HG02938 (cell line): ENCODE data around the gene PPP1R13B.

ENCODE experiments used
- ATAC-seq: cut with Tn5 transposase; IDR thresholded peaks from one replicate; pipeline ENCODE4 v1.9.1; 2021; ENCODE audit warnings: mild to moderate bottlenecking, moderate library complexity; ENCODE audit not compliant: unreplicated experiment

PPP1R13B gene

DNA sequence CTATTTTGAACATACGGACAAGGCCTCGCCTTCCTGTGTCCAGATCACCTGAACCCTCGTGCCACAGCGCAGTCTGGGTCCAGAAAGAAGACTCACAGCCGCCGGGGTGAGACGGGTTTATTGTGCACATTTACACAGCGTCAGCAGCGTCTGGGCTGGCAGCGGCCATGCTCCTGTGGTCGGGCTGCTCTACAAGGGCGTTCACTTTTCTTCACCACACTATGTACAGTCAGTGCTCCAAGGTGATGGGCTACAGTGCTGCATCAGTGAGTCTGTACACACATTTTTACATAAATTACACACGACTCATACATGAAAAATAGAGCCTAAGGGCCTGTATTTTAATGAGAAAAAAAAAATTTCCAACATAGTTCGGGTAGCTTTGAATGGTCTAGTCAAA is 113.7 kb downstream of the PPP1R13B start:
- ATAC-seq = no peak

DNA sequence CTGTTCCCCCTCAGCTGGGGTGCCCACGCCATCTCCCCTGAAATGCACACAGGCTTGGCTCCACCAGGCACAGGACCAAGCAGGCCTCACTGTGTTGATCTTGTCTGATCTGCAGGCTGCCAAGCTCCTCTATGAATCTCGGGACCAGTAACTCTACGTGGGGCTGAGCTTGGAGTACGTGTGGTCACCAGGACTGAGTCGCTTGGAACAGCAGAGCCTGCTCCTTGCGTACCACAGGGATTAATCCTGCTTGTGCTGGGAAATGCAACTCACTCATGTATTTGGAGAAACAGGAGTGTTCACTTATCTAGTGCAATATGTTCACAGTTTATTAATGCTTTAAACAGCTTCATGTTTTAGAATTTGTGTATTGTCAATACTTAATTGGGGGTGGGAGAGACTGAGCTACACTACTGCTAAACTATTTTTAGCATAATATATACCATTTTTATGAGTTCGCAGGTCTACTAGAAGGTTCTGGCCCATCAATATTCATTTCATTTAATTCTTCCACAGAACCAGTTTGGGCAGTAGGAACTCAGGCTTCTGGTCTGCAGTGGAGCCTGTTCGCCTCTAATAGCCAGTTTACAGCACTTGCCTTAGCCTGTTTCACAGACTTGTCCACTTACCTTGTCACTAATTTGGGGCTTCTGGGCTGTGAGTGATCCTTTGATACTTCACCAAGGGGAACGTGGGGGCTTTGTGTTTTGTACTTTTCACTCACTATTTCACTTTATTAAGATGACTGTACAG is 114.3 kb downstream of the PPP1R13B start:
- ATAC-seq = no peak

DNA sequence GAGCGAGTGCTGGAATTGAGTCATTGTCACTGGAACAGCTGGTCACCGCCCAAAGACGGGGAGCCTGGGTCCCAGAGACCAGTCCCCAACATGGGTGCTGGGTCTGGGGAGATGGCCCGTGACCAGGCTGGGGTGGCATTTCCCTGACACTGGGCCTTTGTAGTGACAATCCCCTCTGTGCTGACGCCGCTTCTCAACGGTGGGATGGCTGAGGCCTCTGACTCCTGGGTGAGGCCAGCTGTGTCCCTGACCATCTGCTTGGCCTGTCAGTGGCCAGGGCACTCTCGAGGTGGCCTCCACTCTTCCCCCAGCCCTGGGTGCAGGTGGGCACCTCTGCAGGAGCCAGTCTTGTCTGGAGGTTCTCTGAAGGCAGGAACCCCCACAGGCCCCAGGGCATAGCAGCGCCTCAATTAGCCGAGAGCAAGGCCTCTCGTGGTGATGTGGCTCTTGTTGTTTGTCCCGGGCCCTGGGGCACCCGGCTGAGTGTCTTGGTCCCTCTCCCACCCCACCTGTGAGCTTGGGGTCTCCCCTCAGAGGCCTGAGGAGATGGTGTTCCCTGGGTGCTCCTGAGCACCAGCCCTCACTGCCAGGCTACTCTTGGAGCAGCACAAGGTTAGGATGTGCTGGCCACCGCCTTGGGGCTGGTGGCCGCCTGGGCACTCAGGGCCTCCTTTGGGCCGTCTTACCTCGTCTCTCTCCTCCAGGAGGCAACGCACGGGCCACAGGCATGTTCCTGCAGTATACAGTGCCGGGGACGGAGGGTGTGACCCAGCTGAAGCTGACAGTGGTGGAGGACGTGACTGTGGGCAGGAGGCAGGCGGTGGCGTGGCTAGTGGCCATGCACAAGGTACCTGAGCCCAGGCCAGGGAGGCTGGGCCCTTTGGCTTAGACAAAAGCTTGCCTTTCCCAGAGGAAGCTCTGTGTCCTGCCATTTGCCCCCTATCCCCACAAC is 115.2 kb downstream of the PPP1R13B start:
- ATAC-seq = no peak

DNA sequence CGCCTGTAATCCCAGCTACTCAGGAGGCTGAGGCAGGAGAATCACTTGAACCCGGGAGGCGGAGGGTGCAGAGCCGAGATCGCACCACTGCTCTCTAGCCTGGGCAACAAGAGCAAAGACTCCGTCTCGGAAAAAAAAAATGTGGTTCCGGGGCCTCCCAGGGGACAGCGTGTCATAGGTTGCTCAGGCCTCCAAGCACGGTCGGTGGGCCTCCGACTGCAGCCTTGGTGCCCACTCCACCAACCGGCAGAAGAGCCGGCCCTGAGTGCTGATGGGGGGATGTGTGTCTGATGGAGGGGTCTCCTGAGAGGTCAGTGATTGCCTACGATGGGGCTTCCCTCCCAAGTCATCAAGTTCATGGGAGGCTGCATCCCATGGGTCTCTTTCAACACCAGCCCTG is 115.9 kb downstream of the PPP1R13B start:
- ATAC-seq = no peak

DNA sequence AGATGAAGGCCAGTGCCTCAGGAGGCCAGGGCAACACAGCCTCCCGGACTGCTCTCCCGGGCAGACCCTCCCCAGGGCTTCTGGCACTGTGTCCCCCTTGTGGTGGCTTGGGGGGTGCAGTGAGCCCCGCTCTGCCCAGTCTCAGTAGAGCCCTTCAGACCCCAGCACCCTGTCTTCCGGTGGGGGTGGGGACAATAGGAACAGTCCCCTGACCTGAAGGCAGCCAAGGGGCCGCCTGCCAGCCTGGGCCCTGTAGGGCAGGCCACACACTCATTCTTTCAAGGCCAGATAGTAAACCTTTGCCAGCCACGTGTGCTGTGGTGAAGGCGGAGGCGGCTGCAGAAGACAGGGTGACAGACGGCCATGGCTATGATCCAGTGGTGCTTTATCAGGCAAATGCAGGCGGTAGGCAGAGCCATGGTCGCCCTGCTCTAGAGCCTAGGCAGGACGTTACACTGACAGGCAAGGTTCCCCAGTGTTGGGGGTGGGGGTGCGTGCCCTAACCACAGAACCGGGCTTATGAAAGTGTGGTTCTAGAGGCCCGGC is 116.8 kb downstream of the PPP1R13B start:
- ATAC-seq = no peak

DNA sequence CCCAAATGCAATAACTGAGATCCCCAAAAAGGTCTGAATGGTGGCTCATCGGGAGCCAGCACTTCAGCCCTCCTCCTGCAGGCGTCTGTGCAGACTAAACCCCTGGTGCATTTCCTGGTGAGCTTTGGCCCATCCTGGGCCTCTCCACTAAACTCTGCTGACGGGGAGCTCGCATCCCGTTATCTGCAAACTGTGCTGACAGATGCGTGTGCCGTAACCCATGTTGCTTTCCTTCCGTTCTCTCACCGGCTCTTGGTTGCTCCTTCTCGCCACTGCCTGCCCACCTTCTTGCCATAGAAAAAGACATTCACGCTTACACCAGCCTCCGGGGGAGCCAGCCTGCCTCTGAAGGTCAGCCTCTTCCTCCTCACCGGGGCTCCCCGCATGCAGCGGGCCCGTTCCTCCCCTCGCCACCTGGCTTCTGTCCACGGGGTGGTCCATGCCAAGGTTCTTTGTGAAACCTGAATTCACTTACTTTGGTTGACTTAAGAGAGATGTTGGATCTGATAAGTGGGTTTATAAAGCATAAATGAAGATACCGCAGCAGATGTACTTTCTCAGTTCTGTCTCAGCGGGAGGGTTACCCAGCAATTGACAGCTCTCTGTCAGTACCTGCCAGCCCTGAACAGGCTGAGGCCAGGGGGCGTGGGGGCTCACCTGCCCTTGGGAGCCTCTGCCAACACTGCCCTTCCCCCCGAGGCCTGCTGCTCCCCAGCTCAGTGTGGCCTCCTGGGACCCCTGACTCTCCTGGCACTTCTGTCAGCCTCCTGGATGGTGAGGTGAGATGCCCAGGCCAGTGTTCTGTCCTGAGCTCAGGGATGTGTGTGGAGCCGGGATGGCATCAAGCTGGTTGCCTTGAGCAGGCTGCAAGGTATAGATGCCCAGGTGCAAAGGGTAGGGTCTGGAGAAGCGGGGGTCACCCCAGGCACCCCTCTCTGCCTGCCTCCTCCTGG is 117.6 kb downstream of the PPP1R13B start:
- ATAC-seq = no peak

DNA sequence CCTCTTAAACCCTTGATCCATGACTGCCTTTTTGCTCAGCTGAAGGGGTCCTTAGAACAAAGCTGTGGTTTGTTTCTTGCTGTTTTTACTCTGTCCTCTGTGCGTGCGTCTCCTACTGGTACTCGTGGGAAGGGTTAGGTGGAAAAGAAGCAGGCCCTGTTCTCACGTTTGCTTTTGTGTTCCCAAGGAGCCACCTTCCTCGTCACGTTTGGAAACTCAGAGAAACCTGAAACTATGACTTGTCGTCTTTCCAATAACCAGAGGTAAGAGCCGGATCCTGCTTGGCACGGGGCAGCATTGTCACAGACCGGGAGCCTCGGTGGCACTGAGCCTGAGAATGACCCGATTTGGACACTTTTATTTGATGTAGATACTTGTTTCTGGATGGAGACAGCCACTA is 118.7 kb downstream of the PPP1R13B start:
- no peak for ATAC-seq

DNA sequence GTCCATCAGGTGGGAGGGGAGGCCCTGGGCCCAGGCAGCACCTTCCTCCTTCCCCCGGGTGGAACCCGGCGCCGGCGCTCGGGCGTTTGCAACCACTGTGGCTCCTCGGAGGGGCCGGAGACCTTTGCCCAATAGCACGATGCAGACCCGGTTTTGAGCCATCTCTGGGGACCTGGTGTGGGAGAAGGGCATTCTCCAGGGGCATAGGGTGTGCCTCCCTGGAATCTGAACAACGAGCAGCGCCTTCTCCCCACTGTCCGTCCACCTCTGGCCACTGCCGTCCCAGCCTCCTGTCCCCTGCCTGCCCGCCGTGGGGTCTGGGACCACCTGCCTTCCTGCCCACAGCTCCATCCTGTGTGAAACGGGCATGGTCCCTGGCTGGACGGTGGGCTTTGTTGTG is 119.2 kb downstream of the PPP1R13B start:
- no peak for ATAC-seq

DNA sequence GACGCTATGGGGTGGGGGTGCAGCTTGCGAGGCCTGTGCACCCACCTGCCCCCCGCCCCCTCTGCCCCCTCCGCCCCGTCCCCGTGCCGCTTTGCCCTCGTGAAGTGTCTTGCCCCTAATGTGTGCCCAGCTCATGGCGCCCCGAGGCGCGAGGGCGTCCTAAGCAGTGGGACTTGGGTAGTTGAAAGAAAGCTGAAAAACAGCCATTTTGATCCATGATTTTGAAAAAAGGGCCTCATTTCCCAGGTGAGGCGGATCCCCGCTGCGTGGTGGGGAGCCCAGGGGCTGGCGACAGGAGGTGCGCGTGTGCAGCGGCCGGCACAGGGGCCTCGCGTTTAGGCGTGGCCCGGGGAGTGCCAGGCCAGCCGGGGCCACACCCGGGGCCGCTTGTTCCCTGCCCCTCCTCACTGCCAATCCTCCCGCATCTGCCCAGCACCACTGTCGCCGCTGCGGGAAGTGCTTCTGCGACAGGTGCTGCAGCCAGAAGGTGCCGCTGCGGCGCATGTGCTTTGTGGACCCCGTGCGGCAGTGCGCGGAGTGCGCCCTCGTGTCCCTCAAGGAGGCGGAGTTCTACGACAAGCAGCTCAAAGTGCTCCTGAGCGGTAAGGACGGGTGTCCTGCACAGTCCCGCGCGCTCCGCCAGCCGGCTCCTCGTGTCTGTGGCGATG is 119.9 kb downstream of the PPP1R13B start:
- ATAC-seq = no peak

DNA sequence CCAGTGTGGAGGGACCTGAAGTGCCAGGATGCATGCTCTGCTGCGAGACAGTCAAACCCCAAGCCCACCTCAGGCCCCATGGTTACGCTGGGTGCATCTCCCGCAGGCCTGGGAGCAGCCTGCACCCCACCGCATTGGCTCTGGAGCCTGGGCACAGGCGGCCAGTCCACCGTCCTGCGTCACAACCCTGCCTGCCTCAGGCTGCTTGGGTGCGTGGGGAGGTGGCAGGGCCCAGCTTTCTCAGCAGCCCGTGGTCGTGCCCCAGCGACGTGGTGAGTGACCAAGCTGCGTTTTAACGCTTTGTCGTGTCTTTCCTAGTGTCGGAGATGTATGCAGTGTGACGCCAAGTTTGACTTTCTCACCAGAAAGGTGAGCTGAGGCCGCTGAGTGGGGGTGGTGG is 120.9 kb downstream of the PPP1R13B start:
- ATAC-seq = no peak

DNA sequence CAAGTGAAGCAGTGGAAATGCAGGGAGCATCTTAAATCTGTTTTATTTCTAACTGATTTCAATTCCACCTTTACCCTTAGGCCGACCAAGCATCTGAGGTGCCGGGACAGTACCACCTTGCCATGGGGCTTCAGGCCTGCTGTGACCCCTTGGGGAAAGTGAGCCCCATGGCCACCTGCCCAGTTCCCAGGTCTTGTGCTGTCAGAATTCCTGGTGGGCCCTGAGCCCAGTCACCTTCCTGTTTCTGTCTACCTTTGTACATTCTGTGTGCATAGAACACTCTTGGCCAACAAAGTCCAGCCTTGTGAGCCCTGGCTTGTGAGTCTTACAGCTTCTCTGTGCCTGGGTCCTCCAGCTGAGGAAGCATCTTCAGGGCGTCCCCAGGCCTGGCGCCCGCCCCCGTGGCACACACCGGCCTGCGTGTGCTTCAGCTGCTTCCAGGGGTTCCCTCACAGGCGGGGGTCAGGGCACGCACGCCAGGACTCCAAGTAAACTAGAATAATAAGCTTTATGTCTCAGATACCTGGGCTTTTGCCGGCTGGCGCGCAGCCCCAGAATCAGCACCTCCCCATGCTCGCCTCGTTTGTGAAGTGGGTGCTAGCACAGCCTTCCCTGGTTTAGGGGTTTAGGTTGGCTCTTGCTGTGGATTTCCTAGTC is 121.5 kb downstream of the PPP1R13B start:
- ATAC-seq = no peak

DNA sequence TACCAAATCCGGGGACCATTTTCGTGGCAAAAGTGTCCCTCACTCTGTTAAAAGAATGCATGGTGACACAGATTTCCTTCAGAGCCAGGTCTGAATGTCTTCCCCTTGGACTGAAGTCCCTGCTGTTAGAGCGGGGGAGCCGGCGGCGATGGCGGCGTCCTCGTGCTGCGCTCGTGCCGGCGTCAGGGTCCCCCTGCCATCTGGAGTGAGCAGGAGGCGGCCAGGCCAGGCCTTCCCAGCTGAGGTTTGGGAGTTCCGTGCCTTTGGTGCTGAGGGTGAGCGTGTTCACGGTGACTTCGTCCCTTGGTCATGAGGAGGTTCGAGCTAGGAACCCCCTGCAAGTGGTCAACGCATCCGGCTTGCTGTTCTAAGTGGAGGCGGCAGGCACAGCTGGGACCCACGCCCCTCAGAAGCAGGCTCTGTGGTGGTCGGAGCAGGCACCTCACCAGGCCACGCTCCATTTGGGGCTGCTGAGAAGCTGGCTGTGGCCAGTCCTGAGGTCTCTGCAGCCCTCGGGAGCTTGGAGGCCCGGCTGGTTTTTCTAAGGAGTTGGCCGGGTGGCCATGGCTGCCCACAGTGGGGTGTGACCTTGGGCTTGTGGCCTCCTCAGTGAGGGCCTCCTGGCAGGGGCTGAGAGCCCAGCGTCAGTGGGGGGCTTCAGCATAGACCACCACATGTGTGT is 122.2 kb downstream of the PPP1R13B start:
- ATAC-seq = no peak

DNA sequence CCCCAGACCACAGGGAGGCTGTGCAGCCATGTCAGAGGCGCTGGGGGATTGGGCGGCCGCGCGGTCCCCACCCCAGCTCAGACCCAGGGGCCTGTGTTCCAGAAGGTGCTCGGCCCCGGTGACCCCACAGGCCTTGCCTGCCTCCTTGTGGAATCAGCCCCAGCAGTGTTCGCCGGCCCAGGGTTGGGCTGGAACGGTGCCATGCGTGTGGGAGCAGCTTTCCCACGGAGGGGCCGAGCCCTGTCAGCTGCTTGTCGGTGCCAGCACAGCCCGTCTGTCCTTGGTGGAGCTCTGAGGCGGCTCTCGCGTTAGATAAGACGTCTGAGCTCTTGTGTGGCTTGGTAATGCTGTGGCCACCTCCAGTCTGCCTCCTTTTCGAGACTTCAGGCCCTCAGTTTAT is 123.3 kb downstream of the PPP1R13B start:
- ATAC-seq = no peak

DNA sequence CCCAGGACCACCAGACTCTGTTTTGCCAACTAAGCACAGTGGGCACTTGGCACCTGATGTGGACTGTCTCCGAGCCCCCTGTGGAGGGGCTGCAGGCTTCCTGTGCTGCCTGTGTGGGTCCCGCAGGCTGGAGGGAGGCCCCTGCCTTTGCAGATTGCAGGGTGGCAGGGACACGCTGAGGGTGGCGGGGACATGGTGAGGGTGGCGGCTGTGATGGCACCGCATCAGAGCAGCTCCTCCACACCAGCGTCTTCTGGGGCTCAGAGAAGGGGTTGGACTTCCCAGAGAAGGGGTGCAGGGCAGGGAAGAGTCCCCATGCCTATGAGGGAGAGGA is 123.7 kb downstream of the PPP1R13B start:
- no peak for ATAC-seq

DNA sequence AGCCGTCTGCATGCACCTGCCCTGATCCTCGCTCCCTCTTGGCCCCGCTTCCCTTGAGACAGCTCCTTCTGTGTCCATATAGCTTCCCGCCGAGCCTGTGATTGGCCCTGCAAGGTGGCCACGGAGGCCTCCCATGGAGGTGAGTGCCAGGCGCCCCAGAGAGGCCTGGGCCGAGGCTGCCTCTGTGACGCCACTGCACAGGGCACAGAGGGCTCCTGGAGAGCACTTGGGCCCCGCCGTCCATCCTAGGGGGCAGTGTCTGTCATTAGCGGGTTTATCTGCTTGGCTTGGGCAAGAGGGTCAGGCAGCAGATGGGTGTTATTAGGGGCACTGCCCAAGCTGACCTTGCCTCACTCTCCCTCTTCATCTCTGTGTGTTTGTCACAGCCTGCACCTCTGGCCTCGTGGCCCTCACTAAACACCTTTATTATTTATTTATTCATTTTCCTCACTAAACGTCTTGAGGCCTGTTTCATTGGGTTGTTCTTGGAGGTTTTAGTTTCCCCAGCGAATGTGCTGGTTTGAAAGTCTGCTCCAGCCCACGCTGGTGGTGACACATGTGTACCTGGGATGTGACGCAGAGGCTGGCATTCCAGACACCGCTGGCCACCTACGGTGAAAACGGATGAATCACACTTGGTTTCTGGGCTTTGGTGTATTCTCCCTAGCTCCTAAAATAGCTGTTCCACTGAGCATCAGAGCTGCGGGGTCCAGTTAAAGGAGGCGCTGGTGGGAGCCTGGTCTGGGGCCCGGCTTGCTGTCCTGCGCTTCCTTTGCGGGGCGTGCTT is 125.8 kb downstream of the PPP1R13B start:
- ATAC-seq = no peak

DNA sequence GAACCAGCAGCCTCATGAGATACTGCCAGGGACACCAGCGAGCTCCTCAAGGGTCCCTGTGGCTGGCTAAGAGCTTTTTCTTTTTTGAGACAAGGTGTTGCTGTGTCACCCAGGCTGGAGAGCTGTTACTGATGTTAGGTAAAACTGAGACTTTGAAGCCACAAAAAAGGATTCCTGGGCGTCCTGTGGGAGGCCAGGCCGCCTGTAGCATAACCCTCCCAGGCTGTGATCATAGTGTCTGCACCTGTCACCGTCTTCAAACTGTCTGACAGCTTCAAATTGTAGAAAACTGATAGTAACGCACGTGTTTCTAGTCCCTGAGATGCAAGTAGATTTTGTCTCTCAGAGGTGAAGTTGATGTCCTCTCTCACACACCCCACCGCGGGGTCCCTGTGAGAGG is 127.6 kb downstream of the PPP1R13B start:
- ATAC-seq = no peak

DNA sequence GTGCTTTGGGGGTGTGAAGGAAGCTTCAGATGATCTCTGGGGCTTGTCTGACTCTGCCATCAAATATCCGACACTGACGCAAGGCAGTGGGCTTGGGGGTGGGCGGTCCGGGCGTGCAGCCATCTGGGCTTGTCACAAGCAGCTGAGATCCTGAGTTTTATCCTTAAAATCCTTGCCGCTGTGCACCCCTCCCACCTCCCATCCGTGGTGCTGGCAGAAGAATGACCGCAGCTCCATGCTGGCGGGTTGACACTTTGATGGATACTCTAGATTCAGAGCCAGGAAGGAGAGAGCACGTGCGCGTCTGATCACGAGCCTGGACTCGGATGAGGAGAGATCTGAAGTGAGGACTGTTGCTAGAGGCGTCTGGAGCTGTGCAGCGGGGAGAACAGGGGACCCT is 128.8 kb downstream of the PPP1R13B start:
- ATAC-seq = no peak

DNA sequence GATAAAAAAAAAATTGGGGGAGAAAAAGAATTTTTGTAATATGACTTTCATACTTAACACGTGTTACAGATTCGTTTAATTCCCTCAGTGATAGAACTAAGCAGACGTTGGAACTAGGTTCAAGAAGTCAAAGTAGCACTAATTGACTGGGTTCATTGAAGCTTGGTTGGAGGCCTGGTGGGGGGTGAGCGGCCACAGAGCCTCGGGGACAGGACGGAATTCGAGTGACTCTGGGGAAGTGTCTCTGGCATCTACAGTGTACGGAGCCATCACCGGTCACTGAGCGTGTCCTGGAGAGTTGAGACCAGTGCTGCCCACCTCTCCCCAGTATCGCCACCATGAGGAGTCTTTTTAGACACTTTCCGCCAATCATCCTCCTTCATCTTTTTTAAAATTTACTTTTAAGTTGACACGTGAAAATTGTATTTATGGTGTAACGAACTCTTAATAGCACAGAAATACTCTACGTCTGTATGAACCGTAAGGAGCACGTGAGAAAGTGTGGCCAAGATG is 130.4 kb downstream of the PPP1R13B start:
- no peak for ATAC-seq
